Skeletal muscle tissue (tissue), 4 donors: ENCODE data around the gene LAS1L. TPM values are rescaled to one million over a fixed set of nuclear protein-coding genes. Genes with fewer than 3 reads are reported as not detected.
"Not testable (repeated sequence)": the region's sequence is repeated elsewhere in the genome, so short reads cannot be mapped to it uniquely, and the experiment has no call there.

Experiments
- H3K27ac ChIP-seq: one replicate; pipeline ENCODE4 v1.7.0; 2013; ENCODE audit warnings: mild to moderate bottlenecking, low read depth, low read length, inconsistent platforms
- H3K27me3 ChIP-seq, 3 donors: one replicate each; pipeline ENCODE4 v1.7.0; 2013; ENCODE audit warnings: low read length in 3 of 3; ENCODE audit not compliant: control insufficient read depth in 3 of 3, insufficient read depth in 3 of 3
- H3K36me3 ChIP-seq, 3 donors: one replicate each; pipeline ENCODE4 v1.7.0; 2013; ENCODE audit warnings: low read length in 3 of 3; ENCODE audit not compliant: control insufficient read depth in 3 of 3, insufficient read depth in 3 of 3
- H3K4me1 ChIP-seq, 3 donors: one replicate each; pipeline ENCODE4 v1.7.0; 2013; ENCODE audit warnings: low read length in 3 of 3, mild to moderate bottlenecking in 3 of 3; ENCODE audit not compliant: control insufficient read depth in 3 of 3, insufficient read depth in 3 of 3
- H3K4me3 ChIP-seq, 3 donors: one replicate each; pipeline ENCODE4 v1.7.0; 2013; ENCODE audit warnings: low read length in 3 of 3
- H3K9ac ChIP-seq, 3 donors: one replicate each; pipeline ENCODE4 v1.7.0; 2013; ENCODE audit warnings: low read length in 3 of 3, mild to moderate bottlenecking in 3 of 3, moderate library complexity in 2 of 3, low read depth in 1 of 3
- H3K9me3 ChIP-seq, 3 donors: one replicate each; pipeline ENCODE4 v1.7.0; 2013; ENCODE audit warnings: low read length in 3 of 3; ENCODE audit not compliant: control insufficient read depth in 3 of 3
- total RNA-seq: library from RNA; depleted of rRNA; stranded (reverse); fragments of >200 nt; gene quantifications from one replicate; pipeline ENCODE4 v1.2.3, GENCODE V29; 2014
- donor health status: Osteomylitis.

LAS1L gene
- total RNA-seq, 1 donor from 2014 or later, result 14.1 TPM

DNA sequence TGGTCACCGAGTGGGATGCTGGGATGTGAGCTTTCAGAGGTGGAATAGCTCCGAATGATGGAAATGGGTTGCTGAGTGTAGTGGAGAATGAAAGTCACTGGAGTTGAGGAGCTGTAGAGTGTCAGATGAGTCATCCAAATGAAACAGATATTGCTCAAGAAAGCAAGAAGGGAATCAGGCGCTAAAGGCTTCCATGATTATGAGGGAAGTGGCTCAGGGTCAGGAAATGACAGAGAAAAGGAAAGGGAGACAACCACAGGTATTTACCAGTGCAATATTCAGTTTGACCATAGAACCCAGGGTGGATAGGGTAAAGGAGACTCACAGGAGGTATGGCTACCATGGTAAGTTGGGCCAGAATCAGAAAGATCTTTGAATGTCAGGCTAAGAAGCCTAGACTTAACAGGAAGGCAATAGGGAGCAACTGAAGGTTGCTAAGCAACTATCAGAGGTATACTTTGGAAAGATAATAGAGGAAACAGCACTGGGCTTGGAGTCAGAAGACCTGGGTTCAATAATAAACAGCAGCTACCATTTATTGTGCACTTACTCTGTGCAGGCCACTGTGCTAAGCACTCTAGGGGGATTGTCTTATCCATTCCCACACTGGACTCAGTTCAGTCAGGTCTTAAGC lies 11.7 kb downstream of the LAS1L start:
- Histone ChIP-seq H3K36me3 (peaks cover 33 to 53% (median 45%) of the 10 kb centered on the region in 3 donors), H3K9me3 (no peaks in the 10 kb centered on the region)

DNA sequence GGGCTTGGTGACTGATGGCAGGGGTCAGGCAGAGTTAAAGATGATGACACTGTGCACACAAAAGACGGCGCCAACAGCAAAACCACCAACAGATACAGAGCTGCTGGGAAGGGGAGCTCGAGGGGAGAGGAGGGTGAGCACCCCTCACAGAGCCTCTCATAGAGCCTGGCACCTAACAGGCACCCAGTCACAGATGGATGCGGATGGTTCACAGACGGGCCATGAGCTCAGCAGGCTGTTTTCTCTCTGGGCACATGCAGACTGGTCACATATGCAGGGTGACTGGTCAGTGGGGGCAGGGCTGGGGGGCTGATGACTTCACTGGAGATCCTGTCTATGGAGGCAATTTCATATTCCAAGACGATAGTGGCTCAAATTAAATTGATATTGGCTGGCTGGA lies 15.1 kb downstream of the LAS1L start:
- not testable (repeated sequence) for H3K4me3 ChIP-seq, H3K27ac ChIP-seq, H3K4me1 ChIP-seq, H3K9ac ChIP-seq, H3K9me3 ChIP-seq, H3K27me3 ChIP-seq
- H3K36me3 ChIP-seq, result peaks cover 42 to 58% (median 57%) of the 10 kb centered on the region in 3 donors

More for the DNA sequence above, 11.7 kb downstream of the LAS1L start:
- H3K9ac ChIP-seq, result no peak overlapping the region
- no peak overlapping the region for H3K27ac ChIP-seq
- H3K27me3 ChIP-seq, result peaks cover 0 to 3% (median 0%) of the 10 kb centered on the region in 3 donors
- peaks cover 0 to under 1% (median 0%) of the 10 kb centered on the region in 3 donors for H3K4me1 ChIP-seq
- no peak overlapping the region for H3K4me3 ChIP-seq

DNA sequence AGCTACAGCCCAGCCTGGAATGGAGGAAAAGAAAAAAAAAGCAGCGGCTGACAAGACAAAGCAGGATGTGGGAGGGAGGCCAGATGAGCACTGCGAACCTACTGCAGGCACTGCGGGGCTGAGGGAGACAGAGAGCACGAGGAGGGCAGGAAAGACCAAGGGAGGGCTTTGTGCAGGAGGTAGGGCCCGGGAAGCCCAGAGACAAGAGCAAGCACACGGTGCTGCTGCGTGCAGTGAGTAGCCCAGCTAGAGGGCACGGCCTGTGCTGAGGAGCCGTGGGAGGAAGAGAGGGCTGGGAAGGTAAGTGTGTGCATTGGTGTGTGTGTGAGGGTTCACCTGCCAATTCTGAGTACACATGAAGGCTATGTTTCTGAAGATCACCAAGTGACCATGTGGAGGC lies 15.6 kb downstream of the LAS1L start:
- peaks cover 44 to 55% (median 54%) of the 10 kb centered on the region in 3 donors for H3K36me3 ChIP-seq
- not testable (repeated sequence) for H3K9me3 ChIP-seq, H3K4me3 ChIP-seq

DNA sequence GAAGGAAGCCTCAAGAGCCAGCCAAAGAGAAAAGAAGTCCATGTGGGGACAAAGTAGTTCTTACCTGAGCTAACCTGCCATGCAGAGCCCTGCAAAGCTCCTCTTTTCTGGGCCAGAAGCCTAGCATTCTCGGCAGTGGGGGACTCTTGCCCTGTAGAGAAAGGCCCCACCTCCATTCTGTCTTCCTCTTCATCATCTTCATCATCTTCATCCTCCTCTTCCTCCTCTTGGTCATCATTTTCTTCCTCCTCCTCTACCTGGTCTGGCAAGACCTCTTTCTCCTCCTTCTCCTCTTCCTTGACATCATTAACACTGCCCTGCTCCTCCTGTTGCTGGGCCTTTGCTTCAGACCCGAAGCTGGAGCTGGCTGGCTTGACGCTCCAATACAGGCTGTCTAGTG lies 16.7 kb downstream of the LAS1L start:
- peaks cover 41 to 46% (median 44%) of the 10 kb centered on the region in 3 donors for H3K36me3 ChIP-seq
- H3K4me1 ChIP-seq, result no peaks in the 10 kb centered on the region
- H3K9me3 ChIP-seq, result no peaks in the 10 kb centered on the region
- no peak overlapping the region for H3K9ac ChIP-seq
- H3K27ac ChIP-seq, result no peak overlapping the region
- H3K27me3 ChIP-seq, result peaks cover 0 to 6% (median 0%) of the 10 kb centered on the region in 3 donors
- H3K4me3 ChIP-seq, result no peak overlapping the region

More for the DNA sequence above, 15.6 kb downstream of the LAS1L start:
- not testable (repeated sequence) for H3K27me3 ChIP-seq, H3K9ac ChIP-seq, H3K4me1 ChIP-seq, H3K27ac ChIP-seq

DNA sequence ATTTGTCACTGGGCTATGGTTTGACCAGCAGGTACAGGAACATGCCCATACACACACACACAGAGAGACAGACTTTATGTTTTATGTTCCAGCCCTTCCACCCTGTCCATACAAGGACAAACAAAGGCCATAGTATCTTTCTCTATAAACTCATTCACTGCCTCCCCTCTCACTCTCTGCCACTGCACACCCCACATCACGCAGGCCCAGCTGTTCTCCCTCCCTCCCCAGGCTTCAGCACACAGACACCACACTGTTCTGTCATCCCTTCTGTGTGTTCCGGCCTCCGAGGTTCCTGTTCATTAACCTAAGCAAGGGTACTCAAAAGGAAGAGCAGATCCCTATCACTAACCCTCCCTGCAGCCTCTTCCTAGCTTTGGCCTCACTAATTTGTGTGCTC lies 17.8 kb downstream of the LAS1L start:
- Histone ChIP-seq H3K36me3 (peaks cover 33 to 39% (median 34%) of the 10 kb centered on the region in 3 donors), H3K9ac (no peak overlapping the region), H3K9me3 (no peaks in the 10 kb centered on the region)

DNA sequence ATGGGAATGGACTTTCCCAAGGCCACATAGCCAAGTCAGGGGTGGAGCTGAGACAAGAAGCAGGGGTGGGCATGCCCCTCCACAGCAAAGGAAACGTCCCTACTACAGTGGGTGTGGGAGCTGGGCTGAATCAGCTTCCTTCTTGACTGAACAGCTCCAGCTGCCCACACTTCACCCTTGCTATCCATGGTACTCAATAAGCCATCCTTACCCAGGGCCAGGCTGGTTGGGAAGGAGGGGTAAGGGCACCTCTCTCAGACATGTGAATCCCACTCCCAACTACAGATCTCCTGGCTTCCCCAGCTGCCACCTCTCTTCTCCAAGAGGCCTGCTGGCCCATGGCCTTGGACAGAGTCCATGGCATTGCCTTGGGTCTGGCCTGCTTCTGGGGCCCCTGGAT lies 21.0 kb downstream of the LAS1L start:
- no peak overlapping the region for H3K4me3 ChIP-seq
- peaks cover 20 to 27% (median 24%) of the 10 kb centered on the region in 3 donors for H3K36me3 ChIP-seq
- no peaks in the 10 kb centered on the region for H3K9me3 ChIP-seq
- H3K27ac ChIP-seq, result no peak overlapping the region
- H3K9ac ChIP-seq, result no peak overlapping the region
- no peaks in the 10 kb centered on the region for H3K4me1 ChIP-seq
- H3K27me3 ChIP-seq, result peaks cover 0 to 7% (median 0%) of the 10 kb centered on the region in 3 donors

More for the DNA sequence above, 17.8 kb downstream of the LAS1L start:
- Histone ChIP-seq H3K4me3 (no peak overlapping the region), H3K4me1 (no peaks in the 10 kb centered on the region), H3K27ac (no peak overlapping the region), H3K27me3 (peaks cover 0 to 6% (median 0%) of the 10 kb centered on the region in 3 donors)

DNA sequence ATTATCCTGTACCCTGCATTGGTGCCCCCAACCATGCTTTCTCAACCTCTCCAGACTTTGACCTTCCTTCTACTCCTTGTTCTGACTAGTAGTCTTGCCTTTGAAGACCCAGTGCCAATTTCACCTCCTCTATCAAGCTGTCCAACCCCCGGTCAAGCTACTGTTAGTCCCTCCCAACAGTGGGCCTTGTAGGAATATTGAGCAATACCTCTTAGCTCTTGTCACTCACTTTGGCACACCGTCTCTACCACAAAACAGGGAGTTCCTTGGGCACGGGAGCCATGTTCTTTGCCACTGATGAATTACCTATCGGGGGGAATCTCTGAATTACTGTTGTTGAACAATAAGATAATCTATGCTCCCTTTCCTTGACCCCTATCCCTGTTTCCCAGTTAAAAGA lies 25.2 kb downstream of the LAS1L start:
- peaks cover under 1 to 9% (median 8%) of the 10 kb centered on the region in 3 donors for H3K36me3 ChIP-seq
- peaks cover 0 to 5% (median 0%) of the 10 kb centered on the region in 3 donors for H3K27me3 ChIP-seq
- no peak overlapping the region for H3K27ac ChIP-seq
- H3K9me3 ChIP-seq, result no peaks in the 10 kb centered on the region
- no peaks in the 10 kb centered on the region for H3K4me1 ChIP-seq
- no peak overlapping the region for H3K9ac ChIP-seq
- no peak overlapping the region for H3K4me3 ChIP-seq

DNA sequence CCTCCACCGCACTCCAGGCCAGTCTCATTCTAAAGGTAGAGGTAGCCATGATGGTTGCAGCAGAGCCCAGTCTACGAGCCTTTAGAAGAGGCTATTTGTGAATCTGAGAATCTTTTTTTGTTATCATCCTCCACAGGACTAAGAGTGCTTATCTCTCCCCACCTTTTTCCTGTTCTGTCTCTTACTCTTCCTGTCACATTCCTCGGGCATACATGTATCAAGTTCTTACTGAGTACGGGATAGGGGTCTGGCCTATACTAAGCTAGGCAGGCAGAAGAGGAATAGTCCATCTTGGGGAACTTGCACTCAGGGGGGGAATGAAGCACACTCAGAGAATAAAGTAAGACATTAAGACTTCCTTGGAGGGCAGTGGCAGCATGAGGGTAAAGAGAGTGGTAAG lies 25.7 kb downstream of the LAS1L start:
- Histone ChIP-seq H3K4me1 (no peaks in the 10 kb centered on the region), H3K27me3 (peaks cover 0 to 5% (median 0%) of the 10 kb centered on the region in 3 donors), H3K9ac (no peak overlapping the region), H3K36me3 (peaks cover 0 to 8% (median 7%) of the 10 kb centered on the region in 3 donors), H3K27ac (no peak overlapping the region), H3K4me3 (no peak overlapping the region), H3K9me3 (no peaks in the 10 kb centered on the region)

DNA sequence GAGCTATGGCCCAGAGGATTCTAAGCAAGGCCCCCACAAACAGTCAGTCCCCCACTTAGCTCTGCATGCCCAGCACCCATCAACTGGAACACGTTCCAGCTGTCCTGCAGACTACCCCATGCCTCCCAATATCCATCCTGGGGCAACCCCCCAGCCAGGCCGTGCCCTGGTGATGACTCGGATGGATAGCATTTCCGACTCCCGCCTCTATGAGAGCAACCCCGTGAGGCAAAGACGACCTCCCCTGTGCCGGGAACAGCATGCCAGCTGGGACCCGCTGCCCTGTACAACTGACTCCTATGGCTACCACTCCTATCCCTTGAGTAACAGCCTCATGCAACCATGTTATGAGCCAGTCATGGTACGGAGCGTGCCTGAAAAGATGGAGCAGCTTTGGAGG lies 32.0 kb downstream of the LAS1L start:
- Histone ChIP-seq H3K27me3 (no peaks in the 10 kb centered on the region), H3K36me3 (no peaks in the 10 kb centered on the region), H3K9me3 (no peaks in the 10 kb centered on the region), H3K9ac (no peak overlapping the region), H3K27ac (no peak overlapping the region), H3K4me1 (no peaks in the 10 kb centered on the region), H3K4me3 (no peak overlapping the region)

DNA sequence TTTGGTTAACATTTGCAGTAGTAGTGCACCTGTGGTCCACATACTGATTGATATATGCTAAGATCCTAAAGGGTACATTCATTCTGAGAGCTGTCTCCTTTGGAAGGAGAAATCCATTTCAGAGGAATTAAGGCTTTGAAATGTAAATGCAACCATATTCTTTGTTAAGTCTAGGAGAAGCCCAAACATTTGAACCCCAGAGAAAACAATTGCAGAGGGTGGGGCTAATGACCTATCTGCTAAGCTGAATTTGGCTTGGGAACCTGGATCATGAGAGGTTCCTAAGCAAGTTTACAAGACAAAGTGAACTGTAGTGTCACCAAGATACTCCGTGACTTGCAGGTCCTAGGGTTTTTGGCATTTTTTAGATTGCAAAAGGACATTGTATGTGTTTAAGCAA lies 41.2 kb downstream of the LAS1L start:
- H3K4me1 ChIP-seq, result no peaks in the 10 kb centered on the region
- no peaks in the 10 kb centered on the region for H3K9me3 ChIP-seq
- no peak overlapping the region for H3K4me3 ChIP-seq
- H3K27me3 ChIP-seq, result no peaks in the 10 kb centered on the region
- H3K36me3 ChIP-seq, result no peaks in the 10 kb centered on the region
- H3K9ac ChIP-seq, result no peak overlapping the region
- H3K27ac ChIP-seq, result no peak overlapping the region
